ENCODE results near the gene AGBL1. TPM values are rescaled to one million over a fixed set of nuclear protein-coding genes. Genes with fewer than 3 reads are reported as not detected.

AGBL1 gene
- total and polyA plus RNA-seq, 4 donors: 0.08 to 147 (median 4.7) TPM

- DNase-seq (no peak), ATAC-seq (ENCODE audit: insufficient read depth, low FRiP score) (no peak)
- no peak overlapping the region for H3K4me3 ChIP-seq
- no peak overlapping the region for H3K9ac ChIP-seq (ENCODE audit: insufficient read depth in 1 of 2, low read length in 2 of 2)
- no peak overlapping the region for H3K27ac ChIP-seq (ENCODE audit: low read depth in 1 of 2, low read length in 1 of 2)
- H3K36me3 ChIP-seq (ENCODE audit: control insufficient read depth in 4 of 4, insufficient read depth in 4 of 4, low read length in 4 of 4): no peaks in the 10 kb centered on the region
- H3K9me3 ChIP-seq (ENCODE audit: control insufficient read depth in 4 of 4, insufficient read depth in 3 of 4, low read length in 3 of 4): peaks cover 0 to 3% (median 1%) of the 10 kb centered on the region in 4 donors
- TF ChIP-seq CTCF (IDR thresholded peaks at IDR 0.05; ENCODE audit: control extremely low read depth, extremely low read depth): no peak
- peaks cover 0 to 2% (median 0%) of the 10 kb centered on the region in 3 donors for H3K27me3 ChIP-seq (ENCODE audit: control insufficient read depth in 3 of 3, insufficient read depth in 3 of 3, low read length in 2 of 3)
- H3K4me1 ChIP-seq (ENCODE audit: control insufficient read depth in 5 of 5, insufficient read depth in 5 of 5, low read length in 5 of 5): peaks cover 0 to 5% (median 0%) of the 10 kb centered on the region in 5 donors
- WGBS, 2 donors: 62 to 72% methylated on average over 5 of the region's 5 CpGs
Observed at GRCh38 chr15:86237111-86237500, 157.4 kb downstream of the AGBL1 start.

- 89 to 96% methylated on average over 15 of the region's 15 CpGs for WGBS, 2 donors
- ATAC-seq (ENCODE audit: insufficient read depth, low FRiP score) (no peak), DNase-seq (no peak)
- no peak overlapping the region for H3K9ac ChIP-seq (ENCODE audit: insufficient read depth in 1 of 2, low read length in 2 of 2)
- H3K4me3 ChIP-seq: no peak overlapping the region
- H3K4me1 ChIP-seq (ENCODE audit: control insufficient read depth in 5 of 5, insufficient read depth in 5 of 5, low read length in 5 of 5): no peaks in the 10 kb centered on the region
- H3K36me3 ChIP-seq (ENCODE audit: control insufficient read depth in 4 of 4, insufficient read depth in 4 of 4, low read length in 4 of 4): no peaks in the 10 kb centered on the region
- no peak overlapping the region for H3K27ac ChIP-seq (ENCODE audit: low read depth in 1 of 2, low read length in 1 of 2)
- no peaks in the 10 kb centered on the region for H3K27me3 ChIP-seq (ENCODE audit: control insufficient read depth in 3 of 3, insufficient read depth in 3 of 3, low read length in 2 of 3)
- TF ChIP-seq CTCF (IDR thresholded peaks at IDR 0.05; ENCODE audit: control extremely low read depth, extremely low read depth): no peak
- H3K9me3 ChIP-seq (ENCODE audit: control insufficient read depth in 4 of 4, insufficient read depth in 3 of 4, low read length in 3 of 4): peaks cover 0 to 2% (median 0%) of the 10 kb centered on the region in 4 donors
Observed at GRCh38 chr15:86247249-86247955, 167.7 kb downstream of the AGBL1 start.

DNA sequence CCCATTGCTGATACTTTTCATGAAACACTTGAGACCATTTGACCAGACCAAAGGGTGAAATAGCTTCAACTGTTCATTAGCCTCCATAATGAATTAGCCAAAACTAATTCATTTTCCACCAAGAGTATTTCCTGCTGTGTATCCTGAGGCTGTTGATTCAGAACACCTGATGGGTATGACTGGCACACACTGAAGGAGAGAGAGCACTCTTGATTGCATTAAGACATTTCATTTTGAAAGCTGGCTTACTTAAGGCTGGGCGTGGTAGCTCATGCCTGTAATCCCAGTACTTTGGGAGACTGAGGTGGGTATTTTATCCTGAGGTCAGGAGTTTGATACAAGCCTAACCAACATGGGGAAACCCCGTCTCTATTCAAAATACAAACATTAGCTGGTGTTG is 175.6 kb downstream of the AGBL1 start:
- H3K27me3 ChIP-seq (ENCODE audit: control insufficient read depth in 3 of 3, insufficient read depth in 3 of 3, low read length in 2 of 3): peaks cover 0 to 2% (median 0%) of the 10 kb centered on the region in 3 donors
- no peak overlapping the region for H3K9ac ChIP-seq (ENCODE audit: insufficient read depth in 1 of 2, low read length in 2 of 2)
- no peaks in the 10 kb centered on the region for H3K4me1 ChIP-seq (ENCODE audit: control insufficient read depth in 5 of 5, insufficient read depth in 5 of 5, low read length in 5 of 5)
- DNase-seq: no peak
- H3K4me3 ChIP-seq: no peak overlapping the region
- ATAC-seq (ENCODE audit: insufficient read depth, low FRiP score): no peak
- WGBS, 2 donors: 86 to 91% methylated on average over 2 of the region's 2 CpGs
- no peaks in the 10 kb centered on the region for H3K36me3 ChIP-seq (ENCODE audit: control insufficient read depth in 4 of 4, insufficient read depth in 4 of 4, low read length in 4 of 4)
- H3K9me3 ChIP-seq (ENCODE audit: control insufficient read depth in 4 of 4, insufficient read depth in 3 of 4, low read length in 3 of 4): peaks cover 0 to 2% (median 0%) of the 10 kb centered on the region in 4 donors
- no peak for TF ChIP-seq CTCF (IDR thresholded peaks at IDR 0.05; ENCODE audit: control extremely low read depth, extremely low read depth)
- H3K27ac ChIP-seq (ENCODE audit: low read depth in 1 of 2, low read length in 1 of 2): no peak overlapping the region
